ENCODE measurements around the gene OR13J1. TPM values are rescaled to one million over a fixed set of nuclear protein-coding genes. Genes with fewer than 3 reads are reported as not detected.

The OR13J1 gene
- total RNA-seq, 1 donor from 2014 or later: not detected

DNA sequence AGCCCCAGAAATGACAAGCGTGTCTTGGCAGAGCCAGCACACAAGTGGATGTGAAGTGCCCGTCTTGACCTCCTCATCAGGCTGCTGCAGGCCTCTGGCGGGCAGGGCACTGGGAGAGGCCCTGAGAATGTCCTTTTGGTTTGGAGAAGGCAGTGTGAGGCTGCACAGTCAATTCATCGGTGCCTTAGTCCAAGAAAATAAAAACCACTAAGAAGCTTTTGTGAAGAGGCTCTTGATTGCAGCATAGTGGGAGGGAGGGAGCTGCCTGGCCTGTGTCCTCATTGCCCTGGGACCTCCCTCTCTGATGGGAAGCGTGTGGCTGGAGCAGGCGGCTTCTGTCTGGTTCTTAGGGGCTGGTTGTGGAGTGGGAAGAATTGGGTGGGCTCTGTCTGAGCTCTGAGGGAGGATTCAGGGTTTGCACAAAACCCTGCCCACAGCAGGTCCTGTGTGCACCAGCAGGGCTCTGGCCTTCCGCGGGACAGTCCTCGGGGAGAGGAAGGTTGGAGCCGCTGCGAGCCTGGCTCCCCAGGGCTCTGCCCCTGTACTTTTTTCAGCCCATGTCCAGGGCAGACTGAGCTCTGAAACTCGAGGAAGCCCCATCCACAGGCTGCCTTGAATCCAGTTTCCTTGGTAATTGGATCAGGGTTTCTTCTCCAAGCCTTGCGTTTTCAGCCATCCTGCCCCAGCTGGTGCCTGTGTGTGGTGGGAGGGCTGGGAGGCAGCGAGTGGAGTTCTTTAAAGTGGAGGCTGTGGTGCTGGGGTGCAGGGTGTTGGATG lies 36.9 kb upstream of the OR13J1 start:
- Histone ChIP-seq H3K36me3 (no peaks in the 10 kb centered on the region), H3K4me1 (peaks cover 87% of the 10 kb centered on the region), H3K27me3 (no peaks in the 10 kb centered on the region), H3K27ac (peak overlapping the region; percentile 97), H3K4me3 (peak overlapping the region; percentile 32), H3K9me3 (no peaks in the 10 kb centered on the region)
- peak; percentile 63 for ATAC-seq
- peak; percentile 85 for DNase-seq
- TF ChIP-seq CTCF (IDR thresholded peaks at IDR 0.05): no peak
- intact Hi-C loops (cut with DNase I): loop anchor here (5.0 kb wide), 1 partner anchor 40 kb away; no protein-coding TSS in a partner anchor

DNA sequence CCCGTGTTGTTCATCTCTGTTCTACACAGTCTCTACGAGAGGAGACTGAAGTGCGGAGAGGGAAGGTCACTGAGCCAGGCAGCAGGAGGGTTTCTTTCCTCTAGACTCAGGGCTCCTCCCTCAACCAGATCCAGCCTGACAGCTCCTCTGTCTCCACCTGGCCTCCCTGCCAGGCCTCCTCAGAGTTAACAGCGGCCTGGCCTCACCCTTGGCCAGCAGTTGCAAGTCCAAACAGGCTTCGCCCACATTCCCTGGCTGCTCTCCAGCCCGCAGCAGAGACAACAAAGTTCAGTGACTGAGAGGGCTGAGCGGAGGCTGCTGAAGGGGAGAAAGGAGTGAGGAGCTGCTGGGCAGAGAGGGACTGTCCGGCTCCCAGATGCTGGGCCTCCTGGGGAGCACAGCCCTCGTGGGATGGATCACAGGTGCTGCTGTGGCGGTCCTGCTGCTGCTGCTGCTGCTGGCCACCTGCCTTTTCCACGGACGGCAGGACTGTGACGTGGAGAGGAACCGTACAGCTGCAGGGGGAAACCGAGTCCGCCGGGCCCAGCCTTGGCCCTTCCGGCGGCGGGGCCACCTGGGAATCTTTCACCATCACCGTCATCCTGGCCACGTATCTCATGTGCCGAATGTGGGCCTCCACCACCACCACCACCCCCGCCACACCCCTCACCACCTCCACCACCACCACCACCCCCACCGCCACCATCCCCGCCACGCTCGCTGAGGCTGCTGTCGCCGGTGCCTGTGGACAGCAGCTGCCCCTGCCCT lies 35.9 kb upstream of the OR13J1 start, which contains the start of gene HRCT1:
TSS of gene HRCT1 (plus strand) at position 291 of the 768 bp plus-strand sequence. CDS start at position 377, 86 bp downstream.
- Histone ChIP-seq H3K36me3 (no peaks in the 10 kb centered on the region), H3K9me3 (no peaks in the 10 kb centered on the region), H3K27me3 (no peaks in the 10 kb centered on the region), H3K4me3 (peak within 1 kb of the TSS; percentile 32), H3K4me1 (peaks cover 79% of the 10 kb centered on the region), H3K27ac (peak within 1 kb of the TSS; percentile 97)
- intact Hi-C loops (cut with DNase I): loop anchor here (5.0 kb wide), 1 partner anchor 41 kb away; no protein-coding TSS in a partner anchor
- TF ChIP-seq CTCF (IDR thresholded peaks at IDR 0.05): no peak
- peak; percentile 95 for DNase-seq
- ATAC-seq: peak; percentile 70

DNA sequence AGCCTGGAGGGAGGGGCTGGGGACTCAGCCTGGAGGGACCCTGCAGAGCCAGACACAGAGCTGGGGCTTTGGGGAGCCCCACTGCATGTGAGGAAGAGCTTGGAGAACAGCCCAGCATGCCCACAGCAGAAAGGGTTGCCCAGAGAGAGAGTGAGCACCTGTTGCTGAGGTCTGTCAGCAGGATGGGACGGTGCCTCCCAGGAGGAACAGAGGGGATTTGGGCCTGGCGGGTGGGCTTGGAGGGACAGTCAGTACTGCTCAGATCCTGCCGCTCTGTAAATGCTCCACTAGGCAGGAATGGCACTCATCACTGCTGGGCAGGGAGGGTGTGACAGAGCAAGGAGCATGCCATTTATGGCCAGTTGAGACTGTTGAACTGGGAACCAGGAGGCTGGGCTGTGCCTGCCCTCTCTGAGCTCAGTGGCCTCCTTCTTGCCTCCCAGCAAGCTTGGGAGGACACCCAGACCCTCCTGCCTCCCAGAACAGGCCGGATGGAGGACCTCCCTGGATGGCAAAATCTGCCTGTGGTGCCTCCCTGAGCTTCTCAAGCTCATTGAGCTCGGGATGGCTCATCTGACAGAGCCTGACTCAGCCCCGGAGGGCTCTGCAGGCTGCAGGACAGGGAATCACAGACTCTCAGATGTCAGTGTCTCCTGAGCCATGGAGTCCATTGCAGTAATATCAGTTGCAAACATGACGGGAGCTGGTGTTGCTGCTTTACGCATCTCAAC lies 35.0 kb upstream of the OR13J1 start:
- intact Hi-C loops (cut with DNase I): loop anchor here (5.0 kb wide), 1 partner anchor 42 kb away; no protein-coding TSS in a partner anchor
- H3K27me3 ChIP-seq: no peaks in the 10 kb centered on the region
- no peak for DNase-seq
- no peak for TF ChIP-seq CTCF (IDR thresholded peaks at IDR 0.05)
- no peak for ATAC-seq
- no peak overlapping the region for H3K4me3 ChIP-seq
- H3K9me3 ChIP-seq: no peaks in the 10 kb centered on the region
- no peaks in the 10 kb centered on the region for H3K36me3 ChIP-seq
- H3K4me1 ChIP-seq: peaks cover 71% of the 10 kb centered on the region
- peak overlapping the region; percentile 97 for H3K27ac ChIP-seq

DNA sequence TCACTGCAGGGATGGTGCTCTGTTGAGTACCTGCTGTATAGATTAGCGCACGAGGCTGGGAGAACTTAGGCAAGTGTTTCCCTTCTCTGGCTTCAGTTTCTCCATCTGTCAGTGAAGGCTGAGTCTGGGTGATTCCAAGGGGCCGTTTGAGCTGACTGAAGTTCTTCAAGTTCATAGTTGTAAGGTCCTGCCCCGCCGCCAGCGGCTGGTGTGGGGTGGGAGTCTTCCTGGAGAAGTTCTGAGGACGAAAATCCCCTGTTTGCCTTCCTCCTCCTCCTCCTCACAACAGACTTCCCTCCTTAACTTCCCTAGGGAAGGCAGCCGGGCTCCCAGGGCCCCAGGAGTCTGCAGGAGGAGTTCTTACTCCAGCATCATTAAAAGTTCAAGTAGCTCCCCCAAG lies 34.1 kb upstream of the OR13J1 start:
- intact Hi-C loops (cut with DNase I): no loop called here
- Histone ChIP-seq H3K27ac (peak overlapping the region; percentile 97), H3K27me3 (no peaks in the 10 kb centered on the region), H3K4me3 (no peak overlapping the region), H3K9me3 (no peaks in the 10 kb centered on the region), H3K36me3 (no peaks in the 10 kb centered on the region), H3K4me1 (peaks cover 62% of the 10 kb centered on the region)
- TF ChIP-seq CTCF (IDR thresholded peaks at IDR 0.05): no peak
- DNase-seq (no peak), ATAC-seq (no peak)

- DNase-seq: no peak
- intact Hi-C loops (cut with DNase I): no loop called here
Observed at GRCh38 chr9:35903049-35903448, 32.8 kb upstream of the OR13J1 start.

More at GRCh38 chr9:35903049-35903448, 32.8 kb upstream of the OR13J1 start:
- no peaks in the 10 kb centered on the region for H3K9me3 ChIP-seq
- H3K27me3 ChIP-seq: no peaks in the 10 kb centered on the region
- peak; percentile 77 for TF ChIP-seq CTCF (IDR thresholded peaks at IDR 0.05)
- ATAC-seq: peak; percentile 36
- peaks cover 50% of the 10 kb centered on the region for H3K4me1 ChIP-seq
- H3K4me3 ChIP-seq: no peak overlapping the region
- no peaks in the 10 kb centered on the region for H3K36me3 ChIP-seq
- no peak overlapping the region for H3K27ac ChIP-seq
